ENCODE data around the gene C1orf198. TPM values are rescaled to one million over a fixed set of nuclear protein-coding genes. Genes with fewer than 3 reads are reported as not detected.

C1orf198 gene
- total RNA-seq, 1 experiment from 2014 or later: 22.9 TPM

DNA sequence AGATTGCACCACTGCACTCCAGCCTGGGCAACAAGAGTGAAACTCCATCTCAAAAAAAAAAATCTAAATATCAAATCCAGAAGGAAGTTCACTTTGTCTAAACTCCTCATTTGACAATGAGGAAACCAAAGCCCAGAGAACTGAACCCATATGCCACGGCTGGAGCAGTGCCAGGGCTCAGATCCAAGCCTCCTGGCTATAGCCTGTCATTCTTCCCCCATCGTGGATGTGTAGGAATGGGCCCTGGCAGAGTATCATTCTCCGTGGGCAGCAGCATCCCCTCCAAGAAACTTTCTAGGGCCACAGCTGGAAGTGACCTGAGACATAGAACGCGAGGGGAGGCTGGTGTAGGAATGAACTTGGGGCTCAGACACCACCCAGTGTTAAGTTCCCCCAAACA, 73.9 kb downstream of the C1orf198 start:
- H3K27ac ChIP-seq (ENCODE audit: low read depth, low read length): no peak overlapping the region
- RAD21 ChIA-PET (ENCODE audit: low non-redundant PET in 1 of 2, low total read pairs in 2 of 2, uncharacterized antibody in 2 of 2, unreplicated experiment in 2 of 2): no interaction called here
- BruUV-seq (replicated peaks): no TSS peak
- DNase-seq (ENCODE audit: low read depth, low spot score) (no peak), ATAC-seq (no peak)
- CTCF ChIA-PET: no interaction called here
- no peaks in the 10 kb centered on the region for H3K79me2 ChIP-seq (ENCODE audit: insufficient read depth, low read length)
- H3K4me2 ChIP-seq (ENCODE audit: low read length): no peak overlapping the region
- POLR2A ChIA-PET: no interaction called here
- no peaks in the 10 kb centered on the region for H3K4me1 ChIP-seq (ENCODE audit: control insufficient read depth in 1 of 2, insufficient read depth in 2 of 2, low read length in 2 of 2)
- no peak overlapping the region for H3K9ac ChIP-seq (ENCODE audit: low read length)
- H3K4me3 ChIP-seq (replicated peaks in 1 of 2; ENCODE audit: low read depth in 1 of 2, low read length in 2 of 2): no peak overlapping the region
- H2AFZ ChIP-seq (ENCODE audit: low read depth, low read length, poor library complexity, severe bottlenecking): no peak overlapping the region
- H4K20me1 ChIP-seq (ENCODE audit: insufficient read depth): no peaks in the 10 kb centered on the region
- TF ChIP-seq SP1 (IDR thresholded peaks at IDR 0.05; ENCODE audit: low read depth) (no peak), EZH2 (IDR thresholded peaks at IDR 0.05) (no peak), YY1 (IDR thresholded peaks at IDR 0.05; ENCODE audit: extremely low read depth, insufficient replicate concordance, low read depth, low read length) (no peak), CEBPB (IDR thresholded peaks at IDR 0.05; ENCODE audit: low read depth) (no peak), SIN3A (IDR thresholded peaks at IDR 0.05; ENCODE audit: low read depth) (no peak), JUND (IDR thresholded peaks at IDR 0.05) (no peak), POLR2A (IDR thresholded peaks at IDR 0.05; ENCODE audit: borderline replicate concordance, extremely low read depth, insufficient read depth, insufficient read length) (no peak), CBX3 (IDR thresholded peaks at IDR 0.05; ENCODE audit: low read depth) (no peak), SRF (IDR thresholded peaks at IDR 0.05; ENCODE audit: low read depth) (no peak)
- H3K27me3 ChIP-seq (ENCODE audit: insufficient read depth, low read length): no peaks in the 10 kb centered on the region
- intact Hi-C loops (cut with micrococcal nuclease): no loop called here
- no peaks in the 10 kb centered on the region for H3K36me3 ChIP-seq (ENCODE audit: control insufficient read depth in 1 of 2, insufficient read depth in 2 of 2, low read length in 2 of 2)
- no peaks in the 10 kb centered on the region for H3K9me2 ChIP-seq (ENCODE audit: insufficient read depth)
- H3K9me3 ChIP-seq (ENCODE audit: control insufficient read depth in 1 of 2, insufficient read depth in 1 of 2, low read depth in 1 of 2, low read length in 2 of 2): no peaks in the 10 kb centered on the region

DNA sequence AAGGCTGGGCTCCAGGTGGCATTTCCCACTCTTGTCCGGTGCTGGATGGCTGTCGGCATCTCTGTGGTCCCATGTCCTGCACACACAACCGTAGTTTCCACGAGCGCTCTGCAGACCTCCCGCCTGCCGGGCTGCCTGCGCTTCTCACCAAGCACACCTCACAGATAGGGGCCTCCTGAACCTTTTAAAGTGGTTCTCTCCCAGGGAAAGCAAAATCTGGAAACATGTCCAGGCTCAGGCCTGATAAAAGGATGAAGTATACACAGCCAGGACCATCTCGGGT, 74.9 kb downstream of the C1orf198 start:
- no peak overlapping the region for H3K27ac ChIP-seq (ENCODE audit: low read depth, low read length)
- ChIA-PET POLR2A (no interaction called here), RAD21 (ENCODE audit: low non-redundant PET in 1 of 2, low total read pairs in 2 of 2, uncharacterized antibody in 2 of 2, unreplicated experiment in 2 of 2) (no interaction called here), CTCF (no interaction called here)
- no peaks in the 10 kb centered on the region for H3K27me3 ChIP-seq (ENCODE audit: insufficient read depth, low read length)
- no peaks in the 10 kb centered on the region for H3K4me1 ChIP-seq (ENCODE audit: control insufficient read depth in 1 of 2, insufficient read depth in 2 of 2, low read length in 2 of 2)
- BruUV-seq (replicated peaks): no TSS peak
- H3K79me2 ChIP-seq (ENCODE audit: insufficient read depth, low read length): no peaks in the 10 kb centered on the region
- no peaks in the 10 kb centered on the region for H3K36me3 ChIP-seq (ENCODE audit: control insufficient read depth in 1 of 2, insufficient read depth in 2 of 2, low read length in 2 of 2)
- H3K4me3 ChIP-seq (replicated peaks in 1 of 2; ENCODE audit: low read depth in 1 of 2, low read length in 2 of 2): no peak overlapping the region
- H2AFZ ChIP-seq (ENCODE audit: low read depth, low read length, poor library complexity, severe bottlenecking): no peak overlapping the region
- DNase-seq (ENCODE audit: low read depth, low spot score) (no peak), ATAC-seq (no peak)
- TF ChIP-seq ZNF274 (IDR thresholded peaks at IDR 0.05; ENCODE audit: low read depth, low read length): no peak
- TF ChIP-seq, protein P1, sequence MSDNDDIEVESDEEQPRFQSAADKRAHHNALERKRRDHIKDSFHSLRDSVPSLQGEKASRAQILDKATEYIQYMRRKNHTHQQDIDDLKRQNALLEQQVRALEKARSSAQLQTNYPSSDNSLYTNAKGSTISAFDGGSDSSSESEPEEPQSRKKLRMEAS (IDR thresholded peaks at IDR 0.05): no peak
- TF ChIP-seq YY1 (IDR thresholded peaks at IDR 0.05; ENCODE audit: extremely low read depth, insufficient replicate concordance, low read depth, low read length): no peak
- TF ChIP-seq, protein P2, sequence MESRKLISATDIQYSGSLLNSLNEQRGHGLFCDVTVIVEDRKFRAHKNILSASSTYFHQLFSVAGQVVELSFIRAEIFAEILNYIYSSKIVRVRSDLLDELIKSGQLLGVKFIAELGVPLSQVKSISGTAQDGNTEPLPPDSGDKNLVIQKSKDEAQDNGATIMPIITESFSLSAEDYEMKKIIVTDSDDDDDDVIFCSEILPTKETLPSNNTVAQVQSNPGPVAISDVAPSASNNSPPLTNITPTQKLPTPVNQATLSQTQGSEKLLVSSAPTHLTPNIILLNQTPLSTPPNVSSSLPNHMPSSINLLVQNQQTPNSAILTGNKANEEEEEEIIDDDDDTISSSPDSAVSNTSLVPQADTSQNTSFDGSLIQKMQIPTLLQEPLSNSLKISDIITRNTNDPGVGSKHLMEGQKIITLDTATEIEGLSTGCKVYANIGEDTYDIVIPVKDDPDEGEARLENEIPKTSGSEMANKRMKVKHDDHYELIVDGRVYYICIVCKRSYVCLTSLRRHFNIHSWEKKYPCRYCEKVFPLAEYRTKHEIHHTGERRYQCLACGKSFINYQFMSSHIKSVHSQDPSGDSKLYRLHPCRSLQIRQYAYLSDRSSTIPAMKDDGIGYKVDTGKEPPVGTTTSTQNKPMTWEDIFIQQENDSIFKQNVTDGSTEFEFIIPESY (IDR thresholded peaks at IDR 0.05; ENCODE audit: extremely low read depth, insufficient replicate concordance, low read length): no peak
- TF ChIP-seq, protein P3, sequence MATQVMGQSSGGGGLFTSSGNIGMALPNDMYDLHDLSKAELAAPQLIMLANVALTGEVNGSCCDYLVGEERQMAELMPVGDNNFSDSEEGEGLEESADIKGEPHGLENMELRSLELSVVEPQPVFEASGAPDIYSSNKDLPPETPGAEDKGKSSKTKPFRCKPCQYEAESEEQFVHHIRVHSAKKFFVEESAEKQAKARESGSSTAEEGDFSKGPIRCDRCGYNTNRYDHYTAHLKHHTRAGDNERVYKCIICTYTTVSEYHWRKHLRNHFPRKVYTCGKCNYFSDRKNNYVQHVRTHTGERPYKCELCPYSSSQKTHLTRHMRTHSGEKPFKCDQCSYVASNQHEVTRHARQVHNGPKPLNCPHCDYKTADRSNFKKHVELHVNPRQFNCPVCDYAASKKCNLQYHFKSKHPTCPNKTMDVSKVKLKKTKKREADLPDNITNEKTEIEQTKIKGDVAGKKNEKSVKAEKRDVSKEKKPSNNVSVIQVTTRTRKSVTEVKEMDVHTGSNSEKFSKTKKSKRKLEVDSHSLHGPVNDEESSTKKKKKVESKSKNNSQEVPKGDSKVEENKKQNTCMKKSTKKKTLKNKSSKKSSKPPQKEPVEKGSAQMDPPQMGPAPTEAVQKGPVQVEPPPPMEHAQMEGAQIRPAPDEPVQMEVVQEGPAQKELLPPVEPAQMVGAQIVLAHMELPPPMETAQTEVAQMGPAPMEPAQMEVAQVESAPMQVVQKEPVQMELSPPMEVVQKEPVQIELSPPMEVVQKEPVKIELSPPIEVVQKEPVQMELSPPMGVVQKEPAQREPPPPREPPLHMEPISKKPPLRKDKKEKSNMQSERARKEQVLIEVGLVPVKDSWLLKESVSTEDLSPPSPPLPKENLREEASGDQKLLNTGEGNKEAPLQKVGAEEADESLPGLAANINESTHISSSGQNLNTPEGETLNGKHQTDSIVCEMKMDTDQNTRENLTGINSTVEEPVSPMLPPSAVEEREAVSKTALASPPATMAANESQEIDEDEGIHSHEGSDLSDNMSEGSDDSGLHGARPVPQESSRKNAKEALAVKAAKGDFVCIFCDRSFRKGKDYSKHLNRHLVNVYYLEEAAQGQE (IDR thresholded peaks at IDR 0.05; ENCODE audit: low read depth): no peak
- TF ChIP-seq EZH2phosphoT487 (IDR thresholded peaks at IDR 0.05; ENCODE audit: borderline replicate concordance): no peak
- TF ChIP-seq SP1 (IDR thresholded peaks at IDR 0.05; ENCODE audit: low read depth): no peak
- TF ChIP-seq POLR2A (IDR thresholded peaks at IDR 0.05; ENCODE audit: borderline replicate concordance, extremely low read depth, insufficient read depth, insufficient read length): no peak
- TF ChIP-seq, protein P4, sequence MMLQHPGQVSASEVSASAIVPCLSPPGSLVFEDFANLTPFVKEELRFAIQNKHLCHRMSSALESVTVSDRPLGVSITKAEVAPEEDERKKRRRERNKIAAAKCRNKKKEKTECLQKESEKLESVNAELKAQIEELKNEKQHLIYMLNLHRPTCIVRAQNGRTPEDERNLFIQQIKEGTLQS (IDR thresholded peaks at IDR 0.05): no peak
- TF ChIP-seq ELF1 (IDR thresholded peaks at IDR 0.05; ENCODE audit: borderline replicate concordance, low read depth): no peak
- no peak for TF ChIP-seq CEBPB (IDR thresholded peaks at IDR 0.05; ENCODE audit: low read depth)
- no peak for TF ChIP-seq EGR1 (IDR thresholded peaks at IDR 0.05; ENCODE audit: low read depth)
- H3K9me3 ChIP-seq (ENCODE audit: control insufficient read depth in 1 of 2, insufficient read depth in 1 of 2, low read depth in 1 of 2, low read length in 2 of 2): no peaks in the 10 kb centered on the region
- no peak overlapping the region for H3K4me2 ChIP-seq (ENCODE audit: low read length)
- no peaks in the 10 kb centered on the region for H4K20me1 ChIP-seq (ENCODE audit: insufficient read depth)
- intact Hi-C loops (cut with micrococcal nuclease): loop anchor here (1.0 kb wide), 1 partner anchor 161 kb away; no protein-coding TSS in a partner anchor
- no peaks in the 10 kb centered on the region for H3K9me2 ChIP-seq (ENCODE audit: insufficient read depth)
- no peak overlapping the region for H3K9ac ChIP-seq (ENCODE audit: low read length)

Measured in HCT116 (cell line).